Endodermal cell (in vitro differentiated cells): ENCODE data around the gene SYCN. TPM values are rescaled to one million over a fixed set of nuclear protein-coding genes. Genes with fewer than 3 reads are reported as not detected.

ENCODE experiments used
- DNase-seq: peaks from one replicate; pipeline ENCODE4 v3.0.0-alpha.2; 2017
- H3K27ac ChIP-seq: 2 replicates; pipeline ENCODE4 v1.5.1; 2013; ENCODE audit warnings: mild to moderate bottlenecking, low read depth, low read length, moderate library complexity
- H3K27me3 ChIP-seq: 2 replicates; pipeline ENCODE4 v1.6.1; 2013; ENCODE audit warnings: mild to moderate bottlenecking, low read length, moderate library complexity; ENCODE audit not compliant: insufficient read depth, control insufficient read depth, poor library complexity, severe bottlenecking
- H3K36me3 ChIP-seq: 2 replicates; pipeline ENCODE4 v1.7.0; 2013; ENCODE audit warnings: mild to moderate bottlenecking, low read length, moderate library complexity; ENCODE audit not compliant: control insufficient read depth, insufficient read depth
- H3K4me1 ChIP-seq: one replicate; pipeline ENCODE4 v1.7.0; 2013; ENCODE audit warnings: low read length; ENCODE audit not compliant: control insufficient read depth, insufficient read depth
- H3K4me3 ChIP-seq: 2 replicates; pipeline ENCODE4 v1.5.1; 2013; ENCODE audit warnings: mild to moderate bottlenecking, low read length, moderate library complexity
- H3K9ac ChIP-seq: 2 replicates; pipeline ENCODE4 v1.6.1; 2013; ENCODE audit warnings: mild to moderate bottlenecking, low read length, moderate library complexity; ENCODE audit not compliant: poor library complexity, severe bottlenecking; ENCODE audit errors: extremely low read depth
- H3K9me3 ChIP-seq: 2 replicates; pipeline ENCODE4 v1.6.1; 2013; ENCODE audit warnings: mild to moderate bottlenecking, low read length, moderate library complexity; ENCODE audit not compliant: control insufficient read depth
- H3K27ac Mint-ChIP-seq: 2 replicates; pipeline ENCODE4 v1.8.0; 2020; ENCODE audit warnings: mixed read lengths
- H3K27me3 Mint-ChIP-seq: 2 replicates; pipeline ENCODE4 v1.8.0; 2021; ENCODE audit warnings: mild to moderate bottlenecking, mixed read lengths; ENCODE audit not compliant: insufficient read depth
- H3K36me3 Mint-ChIP-seq: 2 replicates; pipeline ENCODE4 v1.8.0; 2020; ENCODE audit warnings: low read depth, mixed read lengths
- H3K4me1 Mint-ChIP-seq: 2 replicates; pipeline ENCODE4 v1.8.0; 2020; ENCODE audit warnings: mixed read lengths
- H3K4me3 Mint-ChIP-seq: 2 replicates; pipeline ENCODE4 v1.8.0; 2020; ENCODE audit warnings: mild to moderate bottlenecking, moderate library complexity, mixed read lengths
- H3K9me3 Mint-ChIP-seq: 2 replicates; pipeline ENCODE4 v1.8.0; 2020; ENCODE audit warnings: mild to moderate bottlenecking, mixed read lengths
- CTCF ChIP-seq: fragments of 200-600 bp; sonication (generic); conservative IDR thresholded peaks from 2 replicates; pipeline ENCODE4 v1.5.0; 2021; ENCODE audit warnings: antibody characterized with exemption, mild to moderate bottlenecking
- WGBS, 2 experiments: methylation state at CpG; one replicate each; pipeline versions ENCODE4 v1.1.5 to v1.1.7; 2013; ENCODE audit warnings: missing lambda C conversion rate in 2 of 2, mixed read lengths in 1 of 2; ENCODE audit not compliant: insufficient coverage in 1 of 2, insufficient read length in 1 of 2; 5-methylcytosine and 5-hydroxymethylcytosine counted together
- total RNA-seq, 2 donors: library from RNA; stranded (reverse); fragmentation: NEBNext Ultra II Directional in 1 of 2; extraction: Animal tissue kit (Norgen Biotek cat#: 25700) in 1 of 2; gene quantifications; 2 replicates in 1 of 2; 3 replicates in 1 of 2; pipeline ENCODE4 v1.2.1, GENCODE V29; 2021

The SYCN gene
- total RNA-seq, 2 donors from 2014 or later = not detected

- Histone ChIP-seq H3K36me3 (peaks cover 4% of the 10 kb centered on the region), H3K27ac (no peak overlapping the region), H3K27me3 (no peaks in the 10 kb centered on the region), H3K4me3 (no peak overlapping the region), H3K9ac (no peak overlapping the region), H3K4me1 (no peaks in the 10 kb centered on the region), H3K9me3 (no peaks in the 10 kb centered on the region)
- no peak for DNase-seq
- TF ChIP-seq CTCF = no peak
- Mint-ChIP-seq H3K36me3 (peaks cover 3% of the 10 kb centered on the region), H3K4me3 (no peak overlapping the region), H3K27me3 (no peaks in the 10 kb centered on the region), H3K9me3 (no peaks in the 10 kb centered on the region), H3K27ac (no peak overlapping the region), H3K4me1 (peaks cover 16% of the 10 kb centered on the region)
- WGBS, 2 experiments = 86 to 91% methylated on average over 14 to 24 of the region's 24 CpGs
Measured at GRCh38 chr19:39156326-39157230, 47.5 kb downstream of the SYCN start.

- Histone ChIP-seq H3K9me3 (no peaks in the 10 kb centered on the region), H3K27me3 (no peaks in the 10 kb centered on the region), H3K4me3 (no peak overlapping the region), H3K9ac (no peak overlapping the region), H3K27ac (no peak overlapping the region), H3K36me3 (peaks cover 4% of the 10 kb centered on the region), H3K4me1 (no peaks in the 10 kb centered on the region)
- TF ChIP-seq CTCF = no peak
- Mint-ChIP-seq H3K4me1 (peaks cover 16% of the 10 kb centered on the region), H3K36me3 (peaks cover 3% of the 10 kb centered on the region), H3K27ac (peak overlapping the region; percentile 72), H3K9me3 (no peaks in the 10 kb centered on the region), H3K4me3 (no peak overlapping the region), H3K27me3 (no peaks in the 10 kb centered on the region)
- DNase-seq = no peak
- 91 to 98% methylated on average over 9 to 15 of the region's 15 CpGs for WGBS, 2 experiments
Measured at GRCh38 chr19:39155741-39156140, 48.3 kb downstream of the SYCN start.

GRCh38 chr19:39155114-39155700, 48.9 kb downstream of the SYCN start:
- TF ChIP-seq CTCF = peak; percentile 22
- WGBS, 2 experiments = 83 to 91% methylated on average over 8 to 11 of the region's 11 CpGs
- DNase-seq = peak; percentile 59

More at GRCh38 chr19:39155114-39155700, 48.9 kb downstream of the SYCN start:
- Histone ChIP-seq H3K9me3 (no peaks in the 10 kb centered on the region), H3K27me3 (no peaks in the 10 kb centered on the region), H3K9ac (no peak overlapping the region), H3K4me3 (no peak overlapping the region), H3K36me3 (peaks cover 4% of the 10 kb centered on the region), H3K27ac (no peak overlapping the region), H3K4me1 (no peaks in the 10 kb centered on the region)
- Mint-ChIP-seq H3K9me3 (no peaks in the 10 kb centered on the region), H3K36me3 (peaks cover 3% of the 10 kb centered on the region), H3K4me1 (peaks cover 16% of the 10 kb centered on the region), H3K27me3 (no peaks in the 10 kb centered on the region), H3K4me3 (no peak overlapping the region), H3K27ac (peak overlapping the region; percentile 7)
